ENCODE results near the gene ADGRV1.

- no peak for TF ChIP-seq TARDBP (IDR thresholded peaks at IDR 0.05)
- no peak for TF ChIP-seq PKNOX1 (IDR thresholded peaks at IDR 0.05)
- TF ChIP-seq SUZ12 (IDR thresholded peaks at IDR 0.05): no peak
- no peak for TF ChIP-seq LEF1 (IDR thresholded peaks at IDR 0.05; ENCODE audit: borderline replicate concordance)
- TF ChIP-seq SP1 (IDR thresholded peaks at IDR 0.05): no peak
- TF ChIP-seq FOXK2 (IDR thresholded peaks at IDR 0.05): no peak
- no peak for TF ChIP-seq ARNT (IDR thresholded peaks at IDR 0.05)
- no peak for TF ChIP-seq CTBP1 (IDR thresholded peaks at IDR 0.05; ENCODE audit: borderline replicate concordance)
These were observed 358.6 kb downstream of the ADGRV1 start for GRCh38 chr5:90916947-90917800.
